Stimulated activated naive CD4-positive, alpha-beta T cell treated with Interleukin-2 at 50 U/mL for 16 hours (primary cell): ENCODE measurements around the gene PDE2A.
A peak's percentile ranks its signal among the peaks of the same experiment; 100 is the strongest.

ENCODE experiments used
- DNase-seq: peaks from one replicate; lab custom pipeline; 2025; lab: John Stamatoyannopoulos, UW

PDE2A gene

GRCh38 chr11:72673943-72674828 is at the start of gene PDE2A:
Gene PDE2A, minus strand, starts transcription at chr11:72674422. Its CDS starts 215 bp downstream, at chr11:72674207.
- no peak for DNase-seq

- DNase-seq: no peak
Observed at GRCh38 chr11:72723508-72723907, 49.3 kb upstream of the PDE2A start.

GRCh38 chr11:72722050-72722748 is 48.0 kb upstream of the PDE2A start:
- DNase-seq: peak; percentile 84

DNA sequence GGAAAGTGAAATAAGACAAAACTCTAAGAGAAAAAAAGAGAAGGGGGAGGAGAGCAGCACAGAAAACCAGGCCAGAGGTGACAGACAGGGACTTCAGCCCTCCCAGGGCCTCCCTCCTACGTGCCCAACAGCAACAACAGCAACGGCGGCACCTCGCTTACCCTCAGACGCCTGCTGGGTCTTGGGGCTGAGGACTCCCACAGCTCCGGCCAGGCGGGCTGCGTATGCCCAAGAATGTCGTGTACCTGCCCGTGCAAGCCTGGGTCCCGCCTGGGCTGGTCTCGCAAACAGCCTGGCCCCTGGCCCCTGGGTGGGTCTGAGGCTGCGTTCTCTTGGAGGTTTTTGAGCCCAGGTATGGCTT is 47.4 kb upstream of the PDE2A start:
- DNase-seq: peak; percentile 30

DNA sequence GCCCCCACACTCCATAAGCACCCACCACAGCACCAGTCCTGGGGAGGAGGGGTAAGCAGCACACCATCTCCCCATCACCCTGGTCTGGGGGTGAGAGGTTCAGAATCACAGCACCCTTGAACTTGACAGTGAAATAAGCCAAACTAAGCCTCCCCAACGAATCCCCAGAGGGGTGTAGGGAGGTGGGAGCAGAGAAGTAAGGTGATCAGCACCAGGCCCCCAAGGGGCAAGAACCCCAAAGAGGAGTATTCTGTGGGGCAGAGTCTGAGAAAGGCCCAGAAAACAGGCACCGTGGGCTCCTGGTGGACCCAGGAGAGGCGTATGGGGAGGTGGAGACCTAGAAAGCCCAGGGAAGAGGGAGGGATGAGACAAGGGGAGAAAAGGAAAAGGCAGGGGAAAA is 47.1 kb upstream of the PDE2A start:
- no peak for DNase-seq

DNA sequence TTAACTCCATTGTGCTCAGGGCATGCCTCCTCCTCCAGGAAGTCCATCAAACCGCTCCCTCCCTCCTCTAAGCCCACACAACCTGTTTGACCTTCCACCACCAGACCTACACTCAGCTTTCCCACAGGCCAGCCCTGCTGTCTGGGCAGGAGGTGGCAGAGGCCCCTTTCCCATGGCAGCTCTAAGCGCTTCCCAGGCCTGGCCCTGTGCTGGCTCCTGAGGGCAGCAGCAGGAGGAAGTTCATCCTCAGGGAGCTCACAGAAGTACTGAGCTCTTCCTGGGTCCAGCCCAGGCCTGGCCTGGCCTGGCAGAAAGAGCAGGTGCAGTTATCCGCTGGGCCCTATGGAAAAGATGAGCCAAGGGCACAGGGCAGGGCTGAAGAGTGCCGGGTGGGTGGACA is 46.6 kb upstream of the PDE2A start:
- no peak for DNase-seq

- no peak for DNase-seq
Observed at GRCh38 chr11:72720047-72720446, 45.8 kb upstream of the PDE2A start.

- no peak for DNase-seq
Observed at GRCh38 chr11:72719551-72719950, 45.3 kb upstream of the PDE2A start.

- no peak for DNase-seq
Observed at GRCh38 chr11:72719144-72719543, 44.9 kb upstream of the PDE2A start.

DNA sequence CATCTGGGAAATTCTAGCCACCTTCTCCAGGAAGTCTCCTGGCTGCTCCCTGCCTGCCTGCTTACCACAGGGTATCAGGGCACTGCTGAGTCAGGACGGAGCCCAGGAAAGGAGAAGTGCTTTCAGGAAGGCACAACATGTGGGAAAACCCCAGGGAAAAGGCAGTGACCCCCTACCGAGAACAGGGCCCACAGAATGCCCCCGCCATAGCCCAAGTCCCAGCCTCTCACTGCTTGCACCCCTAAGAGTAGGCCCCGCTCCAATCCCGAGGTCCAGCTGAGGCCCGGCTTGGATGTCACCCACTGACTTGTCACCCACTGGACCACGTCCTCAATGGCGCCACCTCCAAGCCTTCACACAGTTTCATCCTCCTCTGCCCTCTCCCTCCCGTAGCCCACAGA is 43.9 kb upstream of the PDE2A start:
- no peak for DNase-seq

GRCh38 chr11:72716788-72717435 is 42.7 kb upstream of the PDE2A start:
- DNase-seq: no peak

DNA sequence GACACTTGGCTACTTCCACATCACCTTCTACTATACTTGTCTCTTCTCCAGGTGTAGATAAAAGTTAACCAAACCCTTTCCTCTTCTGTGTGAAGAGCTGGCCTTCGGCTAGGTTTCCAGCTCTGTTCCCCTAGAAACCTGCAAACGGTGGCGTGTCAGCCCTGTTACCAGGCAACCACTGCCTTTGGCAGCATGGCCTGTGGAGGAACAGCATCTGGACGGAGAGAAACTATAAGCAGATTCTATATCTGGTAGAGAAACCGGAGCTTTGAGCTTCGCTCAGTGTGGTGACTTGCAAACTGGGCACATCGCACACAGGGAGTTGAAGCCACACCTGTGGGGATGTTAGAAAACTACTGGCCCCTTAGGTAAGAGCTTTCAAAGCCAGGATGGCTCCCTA is 42.1 kb upstream of the PDE2A start:
- DNase-seq: no peak

- no peak for DNase-seq
Observed at GRCh38 chr11:72712841-72713240, 38.6 kb upstream of the PDE2A start.

- no peak for DNase-seq
Observed at GRCh38 chr11:72712168-72712751, 38.0 kb upstream of the PDE2A start.

DNA sequence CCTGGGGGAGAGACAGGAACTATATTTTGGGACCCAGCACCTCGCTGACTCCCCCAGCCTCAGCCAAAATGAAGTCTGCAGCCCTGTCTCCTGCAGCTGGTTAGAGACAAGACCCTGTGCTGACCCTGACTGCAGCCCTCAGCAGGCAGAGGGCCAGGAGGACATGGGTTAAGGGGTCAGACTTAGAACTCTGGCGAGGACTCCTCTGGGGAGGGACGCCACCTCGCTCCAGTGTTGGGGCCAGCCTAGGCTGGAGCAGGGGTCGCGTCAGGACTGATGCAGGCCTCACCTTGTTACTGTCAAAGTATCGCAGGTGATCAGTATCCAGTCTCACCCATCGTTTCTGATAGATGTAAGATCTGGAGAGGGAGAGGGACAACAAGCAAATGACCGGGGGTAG is 36.9 kb upstream of the PDE2A start:
- DNase-seq: no peak

GRCh38 chr11:72710278-72710677 is 36.1 kb upstream of the PDE2A start:
- no peak for DNase-seq

- no peak for DNase-seq
Observed at GRCh38 chr11:72709478-72710238, 35.4 kb upstream of the PDE2A start.

GRCh38 chr11:72707032-72707431 is 32.8 kb upstream of the PDE2A start:
- DNase-seq: no peak

GRCh38 chr11:72706579-72706978 is 32.4 kb upstream of the PDE2A start:
- DNase-seq: no peak

DNA sequence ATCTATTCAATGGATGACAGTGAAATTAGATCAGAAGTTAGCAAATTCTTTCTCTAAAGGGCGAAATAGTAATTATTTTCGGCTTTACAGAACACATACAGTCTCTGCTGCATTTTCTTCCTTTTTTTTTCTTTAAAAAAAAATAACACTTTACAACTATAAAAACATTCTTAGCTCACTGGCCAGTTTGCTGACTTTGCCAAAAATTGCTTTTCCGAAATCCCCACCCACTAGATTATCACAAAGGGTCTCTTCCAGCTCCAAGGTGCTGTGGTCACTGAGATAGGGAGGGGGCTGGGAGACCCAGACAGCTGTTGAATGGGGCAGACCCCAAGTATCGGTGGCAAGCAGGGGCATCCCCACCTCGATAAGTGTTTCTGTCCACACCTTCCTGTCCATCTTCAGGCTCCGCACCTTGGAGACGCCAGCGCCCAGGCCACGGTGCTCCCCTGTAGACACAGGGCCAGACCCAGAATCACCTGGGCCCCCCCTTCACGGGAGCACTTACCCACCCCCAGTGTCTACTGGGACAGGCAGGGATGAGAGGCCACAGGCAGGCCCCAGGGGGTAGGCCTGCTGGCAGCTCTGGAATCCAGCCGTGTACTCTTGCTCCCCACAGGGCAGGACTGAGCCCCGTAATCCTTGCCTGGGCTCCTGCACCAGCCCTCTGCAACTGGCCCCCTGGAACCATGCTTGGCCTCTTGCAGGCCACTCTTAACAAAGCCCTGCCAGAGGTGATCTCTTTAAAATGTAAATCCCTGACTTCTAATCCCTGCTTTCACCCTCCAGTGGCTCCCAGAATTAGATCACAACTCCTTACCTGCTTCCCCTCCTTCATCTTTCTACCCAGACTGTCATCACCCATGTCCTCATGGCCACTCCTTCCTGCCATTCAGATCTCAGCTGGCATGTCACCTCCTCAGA is 31.5 kb upstream of the PDE2A start:
- no peak for DNase-seq

- DNase-seq: no peak
Observed at GRCh38 chr11:72704783-72705265, 30.6 kb upstream of the PDE2A start.
